NB4 (cell line): ENCODE data around the gene ABLIM1.

ENCODE experiments used
- POLR2A ChIP-seq: IDR thresholded peaks from 2 replicates; pipeline ENCODE4 v1.6.1; 2011; ENCODE audit warnings: mild to moderate bottlenecking; ENCODE audit not compliant: insufficient read length; ENCODE audit errors: extremely low read depth
- TF ChIP-seq, protein P1 (sequence below): IDR thresholded peaks from one replicate; pipeline ENCODE4 v1.5.1; 2012; ENCODE audit warnings: low read depth, low read length

DNA sequence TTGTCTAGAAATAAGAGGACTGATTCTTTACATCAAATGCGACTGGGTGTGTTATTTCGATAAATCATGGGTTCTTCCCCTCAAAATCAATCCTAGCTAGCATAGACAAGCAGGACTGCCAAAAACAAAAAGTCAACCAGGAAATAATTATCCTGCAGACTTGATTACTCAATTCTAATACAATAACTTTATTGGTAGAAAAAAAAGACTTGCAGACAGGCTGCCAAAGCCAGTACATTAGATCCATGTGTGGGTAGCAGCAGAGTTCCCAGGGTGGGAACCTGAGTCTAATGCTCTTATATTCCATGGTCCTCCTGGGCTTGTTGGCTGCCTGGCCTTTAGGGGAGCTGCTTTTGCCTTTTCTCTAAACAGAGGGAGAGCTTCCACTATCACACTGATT is 261.6 kb downstream of the ABLIM1 start:
- TF ChIP-seq, protein P1, sequence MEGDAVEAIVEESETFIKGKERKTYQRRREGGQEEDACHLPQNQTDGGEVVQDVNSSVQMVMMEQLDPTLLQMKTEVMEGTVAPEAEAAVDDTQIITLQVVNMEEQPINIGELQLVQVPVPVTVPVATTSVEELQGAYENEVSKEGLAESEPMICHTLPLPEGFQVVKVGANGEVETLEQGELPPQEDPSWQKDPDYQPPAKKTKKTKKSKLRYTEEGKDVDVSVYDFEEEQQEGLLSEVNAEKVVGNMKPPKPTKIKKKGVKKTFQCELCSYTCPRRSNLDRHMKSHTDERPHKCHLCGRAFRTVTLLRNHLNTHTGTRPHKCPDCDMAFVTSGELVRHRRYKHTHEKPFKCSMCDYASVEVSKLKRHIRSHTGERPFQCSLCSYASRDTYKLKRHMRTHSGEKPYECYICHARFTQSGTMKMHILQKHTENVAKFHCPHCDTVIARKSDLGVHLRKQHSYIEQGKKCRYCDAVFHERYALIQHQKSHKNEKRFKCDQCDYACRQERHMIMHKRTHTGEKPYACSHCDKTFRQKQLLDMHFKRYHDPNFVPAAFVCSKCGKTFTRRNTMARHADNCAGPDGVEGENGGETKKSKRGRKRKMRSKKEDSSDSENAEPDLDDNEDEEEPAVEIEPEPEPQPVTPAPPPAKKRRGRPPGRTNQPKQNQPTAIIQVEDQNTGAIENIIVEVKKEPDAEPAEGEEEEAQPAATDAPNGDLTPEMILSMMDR, result no peak
- TF ChIP-seq POLR2A, result no peak
